IPS DF 19.7 (cell line): ENCODE data around the gene GSC2.

Source experiments
- DNase-seq: peaks from one replicate; pipeline ENCODE4 v3.0.0-alpha.2; 2013; ENCODE audit warnings: low read depth, low spot score

Gene GSC2

GRCh38 chr22:19134176-19134831 lies 15.8 kb downstream of the GSC2 start:
- DNase-seq, result no peak

DNA sequence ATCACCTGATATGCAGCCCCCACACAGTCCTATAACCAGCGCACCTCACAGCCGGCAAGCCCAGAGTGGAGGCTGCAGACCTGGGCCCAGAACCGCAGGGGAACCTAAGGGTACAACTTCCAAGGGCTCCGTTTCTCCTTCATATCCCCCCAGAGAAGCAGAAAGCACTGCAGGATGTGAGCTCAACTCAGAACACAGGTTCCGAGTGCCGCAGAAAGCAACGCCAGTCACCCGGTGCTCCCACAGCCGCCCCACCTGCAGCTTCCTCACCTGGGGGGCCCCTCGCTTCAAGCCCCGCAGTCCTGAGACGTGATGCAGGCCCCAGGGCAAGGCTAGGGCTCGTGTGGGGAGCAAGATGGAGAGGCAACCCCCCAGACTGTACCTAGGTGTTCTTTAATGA lies 16.5 kb downstream of the GSC2 start:
- no peak for DNase-seq

DNA sequence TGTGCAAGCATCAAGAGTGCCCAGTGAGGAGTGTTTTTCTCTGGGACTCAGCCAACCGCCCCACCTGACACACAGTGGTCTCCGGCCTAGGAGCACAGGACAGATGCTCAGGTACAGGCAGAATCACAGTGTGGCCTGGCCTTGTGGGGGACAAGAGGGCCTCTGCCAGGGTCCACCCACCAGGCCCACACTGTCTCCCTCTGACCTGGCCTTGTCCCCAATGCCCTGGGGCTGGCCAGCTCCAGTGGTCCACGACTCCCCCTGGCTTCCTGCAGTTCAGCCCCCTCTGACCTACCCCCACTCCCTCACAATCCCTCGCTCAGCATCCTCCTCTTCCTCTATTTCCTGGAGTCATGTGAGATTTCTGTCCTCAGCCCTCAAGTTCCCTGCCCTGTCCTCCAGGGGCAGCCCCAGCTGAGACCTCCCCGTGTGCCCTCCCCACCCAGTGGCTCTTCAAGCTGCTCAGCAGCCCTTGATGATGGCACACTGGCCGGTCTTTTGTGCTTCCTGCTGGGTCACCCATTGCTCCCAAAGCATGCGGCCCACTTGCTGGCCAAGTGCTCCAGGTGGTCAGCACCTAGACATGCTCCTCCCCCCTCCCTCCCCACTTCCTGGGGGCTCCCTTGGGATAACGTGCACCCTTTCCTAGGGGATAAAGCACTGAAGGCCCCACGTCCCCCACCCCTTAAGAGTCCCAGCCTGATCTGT lies 17.2 kb downstream of the GSC2 start:
- no peak for DNase-seq

DNA sequence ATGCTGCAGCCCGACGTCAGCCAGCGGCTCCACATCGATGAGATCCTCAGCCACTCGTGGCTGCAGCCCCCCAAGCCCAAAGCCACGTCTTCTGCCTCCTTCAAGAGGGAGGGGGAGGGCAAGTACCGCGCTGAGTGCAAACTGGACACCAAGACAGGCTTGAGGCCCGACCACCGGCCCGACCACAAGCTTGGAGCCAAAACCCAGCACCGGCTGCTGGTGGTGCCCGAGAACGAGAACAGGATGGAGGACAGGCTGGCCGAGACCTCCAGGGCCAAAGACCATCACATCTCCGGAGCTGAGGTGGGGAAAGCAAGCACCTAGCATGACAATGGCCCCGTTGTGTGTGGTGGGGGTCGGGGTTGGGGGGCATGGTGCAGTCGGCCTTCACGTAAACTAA lies 17.9 kb downstream of the GSC2 start:
- DNase-seq, result no peak

GRCh38 chr22:19131685-19132015 lies 18.4 kb downstream of the GSC2 start:
- no peak for DNase-seq

- no peak for DNase-seq
Measured at GRCh38 chr22:19130959-19131684, 19.0 kb downstream of the GSC2 start, which contains the start of gene TSSK2. TSSK2 (plus strand) TSS chr22:19131308; CDS start chr22:19131400, 92 bp downstream.

- no peak for DNase-seq
Measured at GRCh38 chr22:19129871-19130270, 20.2 kb downstream of the GSC2 start.

DNA sequence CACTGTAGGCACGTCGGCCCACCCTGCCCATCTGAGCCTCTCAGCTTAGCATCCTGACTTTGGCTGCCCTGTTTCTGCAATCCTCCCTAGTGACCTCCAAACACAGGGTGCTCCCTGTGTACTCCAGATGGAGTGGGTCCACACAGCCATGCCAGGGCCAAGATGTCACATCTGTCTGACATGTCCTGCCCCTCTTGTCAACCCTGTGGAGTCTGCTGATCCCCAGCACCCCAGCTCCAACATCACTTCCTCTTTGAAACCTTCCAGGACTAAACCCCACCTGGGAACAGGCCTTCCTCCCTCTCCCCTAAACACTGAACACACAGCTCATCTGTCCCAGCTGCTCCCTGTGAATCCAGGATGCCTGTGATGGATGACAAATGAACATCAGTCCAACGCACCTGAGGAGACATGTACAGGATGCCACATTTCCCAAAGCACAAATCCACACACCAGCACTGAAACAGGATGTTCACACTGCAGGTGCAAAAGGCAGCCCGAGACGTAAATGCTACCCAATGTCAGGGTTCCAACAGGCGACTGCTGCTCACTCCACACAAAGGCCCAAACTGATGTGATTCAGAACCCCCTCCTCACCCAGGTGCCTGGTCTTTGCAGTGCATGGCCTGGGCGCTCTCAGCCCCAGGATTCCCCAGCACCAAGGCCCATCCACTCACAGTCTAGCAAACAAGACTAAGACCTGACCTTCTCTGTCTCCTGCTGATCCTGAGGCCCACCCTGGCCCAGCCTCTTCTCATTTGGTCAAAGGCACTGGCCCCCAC lies 21.0 kb downstream of the GSC2 start:
- DNase-seq, result no peak

DNA sequence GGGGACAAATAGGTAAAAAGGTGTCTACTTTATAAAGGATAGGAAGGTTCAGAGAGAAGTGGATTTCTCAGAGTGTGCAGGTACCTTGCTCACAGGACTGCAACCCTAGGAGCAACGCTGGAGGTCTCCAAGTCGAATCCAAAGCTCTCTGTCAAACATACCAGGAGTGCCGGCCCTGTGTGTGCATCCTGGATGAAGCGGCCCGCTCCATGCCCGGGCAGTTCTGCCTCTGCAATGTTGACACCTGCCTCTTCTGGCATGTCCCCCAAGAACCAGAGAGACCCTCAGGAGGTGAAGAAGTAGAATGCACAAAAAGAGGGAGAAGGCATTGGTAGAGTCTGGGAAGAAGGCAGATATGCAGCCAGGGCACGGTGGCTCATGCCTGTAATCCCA lies 22.1 kb downstream of the GSC2 start:
- DNase-seq, result no peak

DNA sequence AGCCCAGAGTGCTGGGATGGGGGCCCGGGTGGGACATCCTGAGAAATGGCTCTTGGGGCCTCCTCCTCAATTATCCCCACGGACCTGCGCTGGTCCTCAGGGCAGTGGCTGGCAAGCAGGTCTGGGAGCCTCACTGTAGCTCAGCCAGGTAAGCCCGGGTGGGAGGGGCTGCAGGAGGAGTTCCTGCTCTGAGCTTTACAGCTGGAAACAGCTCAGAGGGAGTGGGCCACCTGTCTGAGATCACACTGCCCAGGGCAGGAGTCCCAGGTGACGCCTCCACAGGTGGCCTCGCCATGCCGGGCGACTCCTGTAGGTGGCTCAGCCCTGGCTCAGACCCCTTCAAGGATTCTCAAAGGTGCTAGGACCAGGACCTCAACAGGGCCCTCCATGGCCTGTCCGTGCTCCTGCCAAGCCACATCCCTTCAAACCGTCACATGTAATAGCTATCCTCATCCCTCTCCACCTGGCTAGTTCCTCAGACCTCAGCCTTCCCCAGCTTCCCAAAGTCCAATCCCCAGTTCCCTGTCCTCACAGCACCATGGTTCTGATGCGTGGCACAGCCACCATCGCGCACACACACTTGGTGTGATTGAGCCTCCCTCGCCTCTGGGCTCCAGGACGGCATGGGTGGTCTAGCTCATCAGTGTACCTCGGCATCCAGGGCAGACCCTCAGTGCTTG lies 22.6 kb downstream of the GSC2 start:
- no peak for DNase-seq

DNA sequence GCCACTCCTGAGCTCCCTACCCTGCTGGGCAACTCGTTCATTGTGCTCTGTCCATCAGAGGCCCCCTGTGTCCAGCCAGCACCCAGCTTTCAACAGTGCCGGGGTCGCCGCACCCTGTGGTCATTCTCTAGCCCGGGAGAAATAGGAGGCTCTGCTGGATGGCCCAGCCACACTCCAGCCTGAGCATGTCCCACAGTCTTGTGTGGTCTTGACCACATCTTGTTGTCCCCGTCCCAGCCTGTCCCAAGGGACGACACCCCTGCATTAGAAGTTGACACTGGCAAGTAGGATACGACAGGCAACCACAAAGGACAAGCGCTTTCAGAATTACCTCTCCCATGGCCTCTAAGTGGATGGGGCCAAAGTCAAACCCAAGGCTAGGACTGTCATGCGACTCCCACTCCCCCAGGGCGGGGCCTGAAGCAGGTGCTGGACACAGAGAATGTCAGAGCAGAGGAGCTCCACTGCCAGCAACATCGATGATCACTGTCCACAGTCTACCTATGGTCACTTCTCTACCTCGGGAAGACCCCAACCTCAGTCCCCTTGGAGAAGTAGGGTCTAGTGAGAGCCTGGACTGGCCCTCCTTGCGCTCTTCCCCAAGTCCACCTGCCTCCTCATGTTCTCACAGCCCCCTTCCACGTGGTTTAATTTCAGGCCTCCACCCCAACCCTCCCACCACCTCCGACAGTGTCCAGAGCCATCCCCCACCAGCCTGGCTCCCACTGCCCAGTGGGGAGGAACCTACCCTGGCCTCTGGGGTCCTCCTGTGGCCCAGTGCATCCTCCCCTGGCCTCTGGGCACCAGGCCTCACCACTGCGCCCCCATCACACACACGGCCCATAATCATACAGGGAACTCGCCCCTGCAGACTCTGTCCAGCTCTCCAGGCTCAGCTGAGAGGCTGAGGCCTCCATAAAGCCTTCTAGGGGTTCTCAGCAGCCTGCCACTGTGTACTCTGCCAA lies 23.5 kb downstream of the GSC2 start:
- no peak for DNase-seq

DNA sequence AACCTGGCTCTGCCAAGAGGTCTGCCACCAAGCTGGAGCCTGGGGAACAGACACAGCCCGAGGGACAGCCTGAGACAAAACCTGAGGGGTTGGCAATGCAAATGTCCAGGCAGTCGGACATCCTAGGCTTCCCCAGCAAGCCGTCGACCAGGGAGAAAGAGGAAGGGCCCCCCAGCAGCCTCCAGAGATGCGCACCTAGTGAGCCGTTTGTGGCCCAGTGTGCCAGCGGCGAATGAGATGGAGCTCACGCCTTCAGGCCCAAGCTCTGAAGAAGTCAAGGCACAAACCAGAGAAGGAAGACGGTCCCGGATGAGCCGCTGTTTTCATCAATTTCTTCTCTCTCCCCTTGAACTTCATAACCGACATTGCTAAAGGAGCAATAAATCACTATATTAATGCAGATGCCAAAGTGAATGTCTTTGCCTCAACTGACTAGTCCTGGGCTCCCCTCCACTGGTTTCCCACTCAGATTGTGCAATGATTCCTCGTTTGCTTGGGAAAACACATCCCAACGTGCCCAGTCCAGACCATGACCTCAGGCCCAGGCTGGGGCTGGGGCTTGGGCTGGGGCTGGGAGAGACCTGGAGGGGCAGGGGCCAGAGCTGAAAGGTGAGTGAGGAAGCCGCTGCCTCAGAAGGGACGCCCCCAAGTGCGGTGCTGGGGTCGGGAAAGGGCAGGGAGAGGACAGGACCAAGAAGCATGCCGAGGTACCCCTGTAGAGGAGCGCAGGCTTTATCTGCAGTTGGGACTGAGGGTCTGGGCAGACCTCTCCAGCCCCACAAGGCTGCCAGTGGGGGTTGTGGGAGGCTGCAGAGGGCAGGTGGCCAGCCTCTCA lies 24.4 kb downstream of the GSC2 start:
- DNase-seq, result no peak

DNA sequence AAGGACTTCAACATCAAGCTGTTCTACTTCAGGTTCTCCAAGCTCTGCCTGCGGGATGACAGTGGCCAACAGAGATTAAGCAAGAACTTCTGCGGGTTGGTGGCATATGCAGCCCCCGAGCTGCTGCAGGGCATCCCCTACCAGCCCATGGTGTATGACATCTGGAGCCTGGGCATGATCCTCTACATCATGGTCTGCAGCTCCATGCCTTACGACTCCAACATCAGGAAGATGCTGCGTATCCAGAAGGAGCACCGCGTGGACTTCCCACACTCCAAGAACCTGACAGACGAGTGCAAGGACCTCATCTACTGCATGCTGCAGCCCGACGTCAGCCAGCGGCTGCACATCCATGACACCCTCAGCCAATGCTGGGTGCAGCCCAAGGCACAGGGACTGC lies 25.1 kb downstream of the GSC2 start:
- no peak for DNase-seq

DNA sequence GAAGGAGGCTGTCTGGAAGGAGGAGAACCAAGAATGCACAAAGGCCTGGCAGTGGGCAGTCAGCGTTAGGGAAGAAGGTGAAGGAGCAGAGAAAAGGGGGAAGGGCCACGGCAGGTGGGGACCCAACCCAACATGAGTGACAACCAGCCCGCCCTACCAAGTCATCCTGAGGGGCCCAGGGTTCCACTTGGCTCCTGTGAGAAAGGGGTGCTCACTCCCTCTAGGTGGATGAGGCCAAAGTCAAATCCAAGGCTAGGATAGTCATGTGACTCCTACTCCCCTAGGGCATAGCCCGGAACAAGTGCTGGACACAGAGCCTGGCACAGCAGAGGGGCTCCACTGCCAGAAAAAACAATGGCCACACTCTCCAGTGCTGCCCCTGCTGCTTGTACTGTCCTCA lies 25.7 kb downstream of the GSC2 start:
- DNase-seq, result no peak

- DNase-seq, result no peak
Measured at GRCh38 chr22:19123936-19124335, 26.2 kb downstream of the GSC2 start.

DNA sequence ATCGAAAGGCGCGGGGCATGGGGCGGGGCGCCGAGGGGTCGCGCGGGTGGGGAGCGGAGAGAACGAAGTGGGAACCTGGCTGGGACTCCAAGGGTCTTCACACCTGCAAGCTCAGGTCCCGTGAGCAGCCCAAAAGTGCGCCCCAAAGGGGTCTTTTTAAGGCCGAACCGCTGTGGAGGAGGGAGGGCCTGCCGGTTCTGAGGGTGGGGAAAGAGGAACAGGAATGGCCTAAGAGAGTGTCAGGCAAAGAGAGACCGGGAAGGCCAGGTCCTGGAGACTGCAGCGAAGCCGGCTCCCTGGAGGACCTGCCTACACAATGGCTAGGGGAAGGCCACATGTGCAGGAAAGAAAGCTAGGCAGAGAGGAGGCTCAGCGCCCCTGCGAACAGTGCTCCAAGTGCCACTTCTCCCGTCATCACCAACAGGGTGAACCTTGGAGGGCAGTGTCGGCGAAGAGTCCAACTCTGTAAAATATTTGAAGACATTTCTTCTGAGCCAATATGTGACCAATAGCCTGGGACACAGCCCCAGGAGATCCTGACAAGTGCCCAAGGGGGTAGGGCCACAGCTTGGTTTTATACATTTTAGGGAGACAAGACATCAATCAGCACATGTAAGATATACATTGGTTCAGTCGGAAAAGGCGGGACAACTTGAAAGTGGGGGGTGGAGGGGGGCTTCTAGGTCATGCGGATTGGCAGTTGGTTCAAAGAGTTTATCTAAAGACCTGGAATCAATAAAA lies 27.2 kb downstream of the GSC2 start:
- DNase-seq, result no peak

GRCh38 chr22:19122143-19122751 lies 27.8 kb downstream of the GSC2 start, which contains the start of gene DGCR2:
DGCR2 (minus strand) TSS chr22:19122412; CDS start chr22:19122206, 206 bp downstream.
- DNase-seq, result peak; percentile 59

DNA sequence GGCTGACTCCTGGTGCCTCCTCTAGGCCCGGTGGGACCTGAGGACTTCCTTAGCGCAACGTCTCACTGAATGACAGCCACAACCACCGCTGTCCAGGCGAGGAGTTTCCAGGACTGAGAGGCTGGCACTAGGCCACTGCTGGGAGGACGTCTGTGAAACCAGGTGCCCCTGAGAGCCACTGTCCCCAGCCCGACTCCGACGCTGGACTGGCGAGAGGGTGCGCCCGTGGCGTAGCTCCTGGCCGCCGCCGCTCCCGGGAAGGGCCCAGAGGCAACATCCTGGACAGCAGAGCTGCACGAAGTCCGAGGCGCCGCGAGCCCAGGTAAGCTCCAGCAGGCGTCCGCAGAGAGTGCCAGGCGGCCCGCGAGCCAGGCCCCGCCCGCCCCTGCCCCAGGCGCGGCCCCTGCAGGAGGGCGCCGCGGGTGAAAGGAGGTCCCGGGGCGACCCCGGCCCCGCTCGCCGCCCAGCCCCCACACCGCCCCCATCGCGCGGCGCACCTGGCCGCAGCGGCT lies 28.4 kb downstream of the GSC2 start:
- DNase-seq, result no peak
